ENCODE measurements around the gene TRIM47.
"Not testable (repeated sequence)": the region's sequence is repeated elsewhere in the genome, so short reads cannot be mapped to it uniquely, and the experiment has no call there.

Gene TRIM47

DNA sequence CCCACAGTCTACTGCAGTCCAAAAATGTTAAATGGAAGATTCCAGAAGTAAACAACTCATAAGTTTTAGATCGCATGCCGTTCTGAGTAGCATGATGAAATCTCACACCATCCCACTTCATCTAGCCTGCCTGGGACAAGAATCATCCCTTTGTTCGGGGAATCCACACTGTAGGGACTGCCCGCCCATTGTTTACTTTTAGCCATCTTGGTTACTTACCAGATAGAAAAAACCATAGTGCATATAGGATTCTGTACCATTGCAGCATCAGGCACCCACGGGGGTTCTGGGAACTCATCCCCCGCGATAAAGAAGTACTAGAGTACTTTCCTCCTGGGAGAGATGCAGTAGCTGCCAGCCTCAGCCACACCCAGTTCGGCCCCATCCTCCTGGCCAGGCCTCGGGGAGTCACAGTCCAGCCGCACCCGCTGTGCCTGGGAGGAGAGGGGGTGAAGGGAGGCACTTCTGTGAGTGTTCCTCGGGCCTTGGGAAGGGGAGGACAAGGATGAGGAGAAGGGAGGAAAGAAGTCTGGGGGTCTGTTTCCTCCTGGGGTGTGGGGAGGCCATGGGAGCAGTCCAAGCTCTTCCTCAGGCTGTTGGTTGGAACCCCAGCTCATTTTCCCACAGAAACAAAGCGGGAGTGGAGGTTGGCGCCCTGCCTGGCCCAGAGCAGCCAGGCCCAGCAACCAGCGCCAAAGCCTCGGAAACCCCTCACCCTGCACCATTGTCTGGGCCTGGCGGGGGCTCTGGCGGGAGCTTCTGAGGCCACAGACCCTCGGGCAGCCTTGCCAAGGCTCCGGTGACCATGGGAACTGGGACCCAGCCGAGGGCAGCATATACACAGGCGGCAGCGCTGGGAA is 8.9 kb downstream of the TRIM47 start:
- DNase-seq, result no peak

DNA sequence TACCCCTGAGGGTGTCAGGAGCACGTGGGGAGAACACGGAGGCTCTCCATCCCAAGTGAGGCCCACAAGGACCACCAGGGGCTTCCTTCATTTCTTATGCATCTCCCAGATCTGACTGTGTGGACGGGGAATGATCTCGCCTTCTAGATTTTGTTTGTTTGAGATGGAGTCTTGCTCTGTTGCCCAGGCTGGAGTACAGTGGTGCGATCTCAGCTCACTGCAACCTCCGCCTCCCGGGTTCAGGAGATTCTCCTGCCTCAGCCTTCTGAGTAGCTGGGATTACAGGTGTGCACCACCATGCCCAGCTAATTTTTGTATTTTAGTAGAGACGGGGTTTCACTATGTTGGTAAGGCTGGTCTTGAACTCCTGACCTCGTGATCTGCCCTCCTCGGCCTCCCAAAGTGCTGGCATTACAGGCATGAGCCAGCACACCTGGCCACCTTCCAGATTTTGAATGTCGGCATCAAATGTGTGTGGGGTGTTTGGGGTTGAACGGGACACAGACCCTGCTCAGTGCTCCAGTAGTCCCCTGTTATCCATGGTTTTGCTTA is 9.6 kb downstream of the TRIM47 start:
- DNase-seq, result not testable (repeated sequence)

DNA sequence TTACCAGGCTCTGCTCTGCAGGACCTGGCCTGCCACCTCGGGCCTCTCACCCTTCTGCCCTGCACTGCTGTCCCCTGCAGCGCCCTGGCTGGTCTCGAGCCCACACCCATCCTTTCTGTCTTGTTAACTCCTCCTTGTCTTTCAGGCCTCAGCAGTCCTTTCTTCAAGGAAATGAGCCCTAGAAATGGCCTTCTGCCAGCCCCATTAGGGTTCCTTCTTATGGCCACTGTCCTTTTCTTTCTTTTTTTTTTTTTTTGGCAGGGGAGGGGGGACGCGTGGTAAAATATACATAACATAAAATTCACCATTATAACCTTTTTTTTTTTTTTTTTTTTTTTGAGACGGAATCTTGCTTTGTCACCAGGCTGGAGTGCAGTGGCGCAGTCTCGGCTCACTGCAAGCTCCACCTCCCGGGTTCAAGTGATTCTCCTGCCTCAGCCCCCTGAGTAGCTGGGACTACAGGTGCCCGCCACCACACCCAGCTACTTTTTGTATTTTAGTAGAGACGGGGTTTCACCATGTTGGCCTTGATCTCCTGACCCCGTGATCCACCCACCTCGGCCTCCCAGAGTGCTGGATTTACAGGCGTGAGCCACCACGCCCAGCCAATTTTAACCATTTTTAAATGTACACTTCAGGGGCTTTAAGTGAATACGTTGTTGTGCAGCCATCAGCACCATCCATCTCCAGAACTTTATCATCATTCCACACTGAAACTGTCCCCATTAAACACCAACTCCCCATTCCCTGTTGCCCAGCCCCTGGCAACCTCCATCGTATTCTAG is 12.8 kb downstream of the TRIM47 start:
- not testable (repeated sequence) for DNase-seq

- not testable (repeated sequence) for DNase-seq
These were observed 13.5 kb downstream of the TRIM47 start for GRCh38 chr17:75864887-75865286.

DNA sequence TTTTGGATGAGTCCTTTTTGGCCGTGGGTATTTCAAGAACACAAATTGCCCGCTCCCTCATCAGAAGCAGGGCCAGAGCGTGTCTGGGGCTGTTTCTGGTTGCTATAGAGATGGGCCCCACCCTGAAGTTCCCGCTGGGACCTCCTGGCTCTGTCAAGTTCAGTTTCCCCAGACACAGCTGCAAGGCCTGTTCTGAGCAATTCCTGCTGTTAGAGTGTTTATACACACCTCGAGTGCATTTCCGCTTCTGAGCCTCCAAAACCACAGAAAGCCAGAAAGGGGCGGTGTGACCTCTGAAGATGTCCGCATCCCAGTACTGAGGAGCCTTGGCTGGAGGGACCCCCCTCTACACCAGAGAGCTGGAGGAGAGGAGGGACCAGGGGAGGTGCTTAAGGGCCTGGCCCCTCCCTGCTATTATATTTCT is 13.9 kb downstream of the TRIM47 start:
- no peak for DNase-seq

DNA sequence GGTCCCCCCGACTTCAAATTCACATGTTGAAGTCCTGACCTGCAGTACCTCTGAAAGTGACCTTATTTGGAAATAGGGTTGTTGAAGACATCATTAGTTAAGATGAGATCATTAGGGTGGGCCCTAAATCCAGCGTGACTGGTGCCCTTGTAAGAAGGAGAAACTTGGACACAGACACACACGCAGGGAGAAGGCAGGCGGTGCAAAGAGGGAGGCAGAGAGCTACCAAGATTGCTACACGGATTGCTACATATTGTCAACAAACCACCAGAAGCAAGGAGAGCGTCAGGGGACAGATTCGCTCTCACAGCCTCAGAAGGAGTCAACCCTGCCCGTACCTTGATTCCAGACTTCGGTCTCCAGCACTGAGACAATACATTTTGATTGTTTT is 16.5 kb downstream of the TRIM47 start:
- no peak for DNase-seq

- not testable (repeated sequence) for DNase-seq
These were observed 19.0 kb downstream of the TRIM47 start for GRCh38 chr17:75859358-75859757.

- DNase-seq, result no peak
These were observed 22.2 kb downstream of the TRIM47 start for GRCh38 chr17:75856062-75856756.

DNA sequence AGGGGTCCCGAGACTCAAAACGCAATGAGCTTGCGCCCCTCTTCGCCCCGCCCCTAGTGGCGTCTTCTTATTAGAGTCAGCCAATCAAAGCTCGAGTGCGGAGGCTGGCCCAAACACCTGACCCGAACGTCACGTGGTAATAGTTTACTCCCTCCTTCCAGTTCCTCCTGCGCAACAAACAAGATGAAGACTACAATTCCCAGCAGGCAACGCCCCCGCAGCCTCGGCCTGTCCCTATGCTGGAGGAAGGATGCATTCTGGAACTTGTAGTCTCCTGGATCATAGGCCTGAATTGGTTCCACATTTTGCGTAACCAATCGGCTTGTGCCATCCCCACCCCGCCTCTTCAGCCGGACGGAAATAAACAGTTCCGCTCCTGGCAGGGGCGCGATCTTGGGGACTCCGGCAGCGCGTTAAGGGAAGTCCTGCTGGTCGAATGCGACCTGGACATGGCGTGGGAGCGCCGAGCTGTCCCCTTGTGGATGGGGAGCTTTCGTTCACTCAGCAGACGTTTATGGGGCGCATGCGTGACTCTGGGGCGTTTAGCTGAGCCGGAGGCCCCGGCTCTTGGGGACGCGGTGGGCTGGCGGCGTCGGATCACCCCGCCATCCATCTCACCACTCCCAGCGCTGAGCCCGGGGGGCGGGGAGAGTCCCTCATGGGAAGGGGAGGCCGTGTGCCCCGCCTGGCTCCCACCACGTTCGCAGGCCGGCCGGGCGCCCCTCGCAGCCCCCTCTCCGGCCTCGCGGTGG is 22.9 kb downstream of the TRIM47 start, which contains the start of gene WBP2:
TSS of gene WBP2 (minus strand) at position 26 of the 752 bp plus-strand sequence. CDS start 38 bp downstream, outside the sequence.
- peak; percentile 97 for DNase-seq

GRCh38 chr17:75854881-75855309 is 23.5 kb downstream of the TRIM47 start:
- DNase-seq, result no peak

GRCh38 chr17:75854101-75854748 is 24.2 kb downstream of the TRIM47 start:
- no peak for DNase-seq

GRCh38 chr17:75853433-75853832 is 24.9 kb downstream of the TRIM47 start:
- DNase-seq, result no peak

- not testable (repeated sequence) for DNase-seq
These were observed 26.7 kb downstream of the TRIM47 start for GRCh38 chr17:75851693-75851991.

- no peak for DNase-seq
These were observed 27.3 kb downstream of the TRIM47 start for GRCh38 chr17:75850928-75851692.

GRCh38 chr17:75849724-75850123 is 28.7 kb downstream of the TRIM47 start:
- no peak for DNase-seq

DNA sequence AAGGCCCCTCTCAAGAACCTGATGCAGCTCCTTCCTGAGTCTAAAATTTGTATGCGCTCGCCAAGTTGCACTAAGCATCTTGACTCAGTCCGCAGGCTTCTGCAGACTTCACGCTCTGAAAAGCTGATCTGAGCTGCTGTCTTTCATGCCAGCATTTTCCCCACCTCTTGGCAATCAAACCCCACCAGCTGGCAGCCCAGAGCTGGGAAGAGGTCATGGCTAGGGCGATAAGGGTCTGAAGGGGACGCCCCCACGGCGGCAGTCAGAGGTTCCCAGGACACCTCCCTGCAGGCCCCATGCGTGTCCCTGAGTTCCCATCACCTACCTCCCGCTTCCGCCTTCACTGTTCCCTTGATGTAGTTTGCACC is 29.1 kb downstream of the TRIM47 start:
- DNase-seq, result no peak

GRCh38 chr17:75848523-75849278 is 29.7 kb downstream of the TRIM47 start:
- DNase-seq, result no peak

GRCh38 chr17:75847614-75848522 is 30.5 kb downstream of the TRIM47 start:
- DNase-seq, result no peak

Measured in right kidney (tissue), 1 donor.